Activated T-helper 1 cell treated with anti-CD3 and anti-CD28 coated beads, Interleukin-12 subunit alpha, Interleukin-12 subunit beta, Interleukin-2, Interleukin-4 antibody, amounts not matched to agents 30 ng/mL and 10 ng/mL and 1 ng/mL, durations not matched to agents 14 hours and 24 hours and 36 hours (primary cell): ENCODE measurements around the gene SKP2. TPM values are rescaled to one million over a fixed set of nuclear protein-coding genes. Genes with fewer than 3 reads are reported as not detected.

Experiments used
- DNase-seq: peaks from one replicate; pipeline ENCODE4 v3.0.0; 2021; ENCODE audit warnings: low spot score
- H3K27ac Mint-ChIP-seq: one replicate; pipeline ENCODE4 v1.8.0; 2021; ENCODE audit warnings: mild to moderate bottlenecking, mixed read lengths
- H3K27me3 Mint-ChIP-seq: one replicate; pipeline ENCODE4 v1.8.0; 2022; ENCODE audit warnings: mild to moderate bottlenecking, moderate library complexity, mixed read lengths; ENCODE audit not compliant: insufficient read depth
- H3K36me3 Mint-ChIP-seq: one replicate; pipeline ENCODE4 v1.8.0; 2021; ENCODE audit warnings: low read depth, mixed read lengths
- H3K4me1 Mint-ChIP-seq: one replicate; pipeline ENCODE4 v1.8.0; 2021; ENCODE audit warnings: low read depth, mixed read lengths
- H3K4me3 Mint-ChIP-seq: one replicate; pipeline ENCODE4 v1.8.0; 2021; ENCODE audit warnings: mild to moderate bottlenecking, moderate library complexity, mixed read lengths
- H3K9me3 Mint-ChIP-seq: one replicate; pipeline ENCODE4 v1.8.0; 2021; ENCODE audit warnings: mixed read lengths
- intact Hi-C: fragments of 100-400 bp; cut with micrococcal nuclease; formaldehyde crosslinking; loops from one replicate; pipeline ENCODE4 v1.15.1; 2024
- total RNA-seq: library from RNA; stranded (reverse); gene quantifications from 2 replicates; pipeline ENCODE4 v1.2.3, GENCODE V29; 2022

SKP2 gene
- total RNA-seq, 1 donor from 2014 or later, result 61.2 TPM

- no peaks in the 10 kb centered on the region for H3K27me3 Mint-ChIP-seq
- H3K36me3 Mint-ChIP-seq, result peaks cover 60% of the 10 kb centered on the region
- intact Hi-C loops, result no loop called here
- H3K27ac Mint-ChIP-seq, result no peak overlapping the region
- DNase-seq, result no peak
- H3K4me1 Mint-ChIP-seq, result peaks cover 50% of the 10 kb centered on the region
- no peaks in the 10 kb centered on the region for H3K9me3 Mint-ChIP-seq
- H3K4me3 Mint-ChIP-seq, result no peak overlapping the region
These were observed 11.0 kb downstream of the SKP2 start for GRCh38 chr5:36162810-36163486.

- Mint-ChIP-seq H3K27ac (no peak overlapping the region), H3K9me3 (no peaks in the 10 kb centered on the region), H3K36me3 (peaks cover 55% of the 10 kb centered on the region), H3K27me3 (no peaks in the 10 kb centered on the region), H3K4me1 (peaks cover 54% of the 10 kb centered on the region), H3K4me3 (no peak overlapping the region)
- no peak for DNase-seq
- intact Hi-C loops, result no loop called here
These were observed 12.6 kb downstream of the SKP2 start for GRCh38 chr5:36164461-36164860.

GRCh38 chr5:36168737-36169136, 16.8 kb downstream of the SKP2 start:
- intact Hi-C loops, result no loop called here
- DNase-seq, result no peak
- Mint-ChIP-seq H3K27ac (peak overlapping the region; percentile 2), H3K9me3 (no peaks in the 10 kb centered on the region), H3K4me1 (peaks cover 15% of the 10 kb centered on the region), H3K27me3 (no peaks in the 10 kb centered on the region), H3K36me3 (peaks cover 45% of the 10 kb centered on the region), H3K4me3 (no peak overlapping the region)

GRCh38 chr5:36170832-36171424, 19.0 kb downstream of the SKP2 start:
- Mint-ChIP-seq H3K27ac (no peak overlapping the region), H3K27me3 (no peaks in the 10 kb centered on the region), H3K36me3 (peaks cover 55% of the 10 kb centered on the region), H3K4me1 (peaks cover 15% of the 10 kb centered on the region), H3K9me3 (no peaks in the 10 kb centered on the region), H3K4me3 (no peak overlapping the region)
- intact Hi-C loops, result no loop called here
- DNase-seq, result no peak

- H3K4me1 Mint-ChIP-seq, result peaks cover 15% of the 10 kb centered on the region
- H3K27ac Mint-ChIP-seq, result no peak overlapping the region
- H3K4me3 Mint-ChIP-seq, result no peak overlapping the region
- DNase-seq, result no peak
- intact Hi-C loops, result no loop called here
- H3K9me3 Mint-ChIP-seq, result no peaks in the 10 kb centered on the region
- peaks cover 49% of the 10 kb centered on the region for H3K36me3 Mint-ChIP-seq
- no peaks in the 10 kb centered on the region for H3K27me3 Mint-ChIP-seq
These were observed 20.7 kb downstream of the SKP2 start for GRCh38 chr5:36172599-36172998.

- H3K27ac Mint-ChIP-seq, result no peak overlapping the region
- no peak overlapping the region for H3K4me3 Mint-ChIP-seq
- H3K36me3 Mint-ChIP-seq, result peaks cover 44% of the 10 kb centered on the region
- no peaks in the 10 kb centered on the region for H3K27me3 Mint-ChIP-seq
- peaks cover 7% of the 10 kb centered on the region for H3K4me1 Mint-ChIP-seq
- intact Hi-C loops, result no loop called here
- DNase-seq, result no peak
- no peaks in the 10 kb centered on the region for H3K9me3 Mint-ChIP-seq
These were observed 21.5 kb downstream of the SKP2 start for GRCh38 chr5:36173426-36173825.

- Mint-ChIP-seq H3K4me1 (no peaks in the 10 kb centered on the region), H3K36me3 (peaks cover 48% of the 10 kb centered on the region), H3K27ac (peak overlapping the region; percentile 7), H3K9me3 (no peaks in the 10 kb centered on the region), H3K4me3 (no peak overlapping the region), H3K27me3 (no peaks in the 10 kb centered on the region)
- DNase-seq, result no peak
- intact Hi-C loops, result no loop called here
These were observed 22.2 kb downstream of the SKP2 start for GRCh38 chr5:36174119-36174518.

- H3K36me3 Mint-ChIP-seq, result peaks cover 51% of the 10 kb centered on the region
- H3K9me3 Mint-ChIP-seq, result no peaks in the 10 kb centered on the region
- H3K4me1 Mint-ChIP-seq, result no peaks in the 10 kb centered on the region
- H3K27me3 Mint-ChIP-seq, result no peaks in the 10 kb centered on the region
- no peak for DNase-seq
- no peak overlapping the region for H3K27ac Mint-ChIP-seq
- no peak overlapping the region for H3K4me3 Mint-ChIP-seq
- intact Hi-C loops, result no loop called here
These were observed 23.1 kb downstream of the SKP2 start for GRCh38 chr5:36175043-36175442.

- intact Hi-C loops, result no loop called here
- no peak overlapping the region for H3K27ac Mint-ChIP-seq
- peaks cover 61% of the 10 kb centered on the region for H3K36me3 Mint-ChIP-seq
- no peak overlapping the region for H3K4me3 Mint-ChIP-seq
- DNase-seq, result no peak
- no peaks in the 10 kb centered on the region for H3K27me3 Mint-ChIP-seq
- no peaks in the 10 kb centered on the region for H3K9me3 Mint-ChIP-seq
- no peaks in the 10 kb centered on the region for H3K4me1 Mint-ChIP-seq
These were observed 25.2 kb downstream of the SKP2 start for GRCh38 chr5:36177154-36177553.

- H3K27ac Mint-ChIP-seq, result no peak overlapping the region
- H3K27me3 Mint-ChIP-seq, result no peaks in the 10 kb centered on the region
- no peak for DNase-seq
- H3K4me3 Mint-ChIP-seq, result no peak overlapping the region
- no peaks in the 10 kb centered on the region for H3K4me1 Mint-ChIP-seq
- H3K36me3 Mint-ChIP-seq, result peaks cover 66% of the 10 kb centered on the region
- no peaks in the 10 kb centered on the region for H3K9me3 Mint-ChIP-seq
- intact Hi-C loops, result no loop called here
These were observed 26.0 kb downstream of the SKP2 start for GRCh38 chr5:36177715-36178523.

- intact Hi-C loops, result no loop called here
- H3K4me3 Mint-ChIP-seq, result no peak overlapping the region
- peaks cover 62% of the 10 kb centered on the region for H3K36me3 Mint-ChIP-seq
- H3K27me3 Mint-ChIP-seq, result no peaks in the 10 kb centered on the region
- no peaks in the 10 kb centered on the region for H3K4me1 Mint-ChIP-seq
- no peaks in the 10 kb centered on the region for H3K9me3 Mint-ChIP-seq
- no peak for DNase-seq
- no peak overlapping the region for H3K27ac Mint-ChIP-seq
These were observed 26.6 kb downstream of the SKP2 start for GRCh38 chr5:36178524-36178890.

GRCh38 chr5:36179950-36180349, 28.0 kb downstream of the SKP2 start:
- Mint-ChIP-seq H3K9me3 (no peaks in the 10 kb centered on the region), H3K27me3 (no peaks in the 10 kb centered on the region), H3K4me3 (no peak overlapping the region), H3K36me3 (peaks cover 56% of the 10 kb centered on the region), H3K27ac (no peak overlapping the region), H3K4me1 (no peaks in the 10 kb centered on the region)
- DNase-seq, result no peak
- intact Hi-C loops, result no loop called here

GRCh38 chr5:36180556-36181350, 28.8 kb downstream of the SKP2 start:
- H3K4me1 Mint-ChIP-seq, result no peaks in the 10 kb centered on the region
- H3K27me3 Mint-ChIP-seq, result no peaks in the 10 kb centered on the region
- no peaks in the 10 kb centered on the region for H3K9me3 Mint-ChIP-seq
- intact Hi-C loops, result no loop called here
- no peak for DNase-seq
- H3K36me3 Mint-ChIP-seq, result peaks cover 57% of the 10 kb centered on the region
- no peak overlapping the region for H3K27ac Mint-ChIP-seq
- no peak overlapping the region for H3K4me3 Mint-ChIP-seq
